NCI-H2107 treated with DMSO at 0.1 percent for 48 hours (cell line): ENCODE measurements around the gene MBNL3.

Source experiments
- DNase-seq: peaks from one replicate; lab custom pipeline; 2025; ENCODE audit not compliant: unreplicated experiment; lab: John Stamatoyannopoulos, UW

The MBNL3 gene

GRCh38 chrX:132423323-132423722 is 65.5 kb downstream of the MBNL3 start:
- no peak for DNase-seq

DNA sequence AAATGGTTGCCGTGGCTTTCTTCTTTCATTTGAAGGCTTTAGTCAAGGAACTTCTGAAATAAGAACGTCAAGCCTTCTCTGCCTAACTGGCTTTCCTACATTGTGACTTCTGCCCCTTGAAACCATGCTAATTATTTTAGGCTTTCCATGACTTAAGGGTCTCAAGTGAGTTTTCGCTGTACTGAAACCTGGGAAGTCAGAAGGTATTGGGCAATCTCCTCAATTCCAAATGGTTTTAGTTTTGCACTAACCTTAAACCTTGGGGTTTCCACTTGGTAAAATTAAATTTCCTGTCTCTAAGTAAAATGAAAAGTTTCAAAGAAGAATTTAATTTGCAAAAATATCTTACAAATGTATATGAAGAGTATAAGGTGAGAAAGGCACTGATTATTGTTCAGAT is 73.8 kb downstream of the MBNL3 start:
- DNase-seq = no peak

GRCh38 chrX:132414404-132414803 is 74.4 kb downstream of the MBNL3 start:
- DNase-seq = no peak

DNA sequence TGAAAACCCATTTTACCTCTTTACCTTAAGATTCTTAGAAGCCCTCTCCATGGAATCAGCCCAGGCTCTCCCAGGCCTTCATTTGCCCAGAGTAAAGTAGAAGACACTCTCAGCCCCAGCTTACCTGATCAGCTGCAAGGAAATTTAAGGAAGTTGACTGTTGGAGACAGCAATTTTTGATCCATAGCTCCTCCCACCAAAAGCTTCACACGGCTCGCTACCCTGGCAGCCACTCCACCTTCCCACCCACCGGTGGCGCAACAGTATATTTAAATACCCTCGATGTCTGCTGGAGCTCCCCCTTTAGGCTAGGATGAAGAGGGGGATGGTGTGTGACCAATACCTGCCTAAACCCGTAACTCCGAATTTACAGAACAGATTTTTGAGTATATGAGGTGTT is 75.4 kb downstream of the MBNL3 start:
- DNase-seq = no peak

GRCh38 chrX:132412208-132412607 is 76.6 kb downstream of the MBNL3 start:
- DNase-seq = no peak

DNA sequence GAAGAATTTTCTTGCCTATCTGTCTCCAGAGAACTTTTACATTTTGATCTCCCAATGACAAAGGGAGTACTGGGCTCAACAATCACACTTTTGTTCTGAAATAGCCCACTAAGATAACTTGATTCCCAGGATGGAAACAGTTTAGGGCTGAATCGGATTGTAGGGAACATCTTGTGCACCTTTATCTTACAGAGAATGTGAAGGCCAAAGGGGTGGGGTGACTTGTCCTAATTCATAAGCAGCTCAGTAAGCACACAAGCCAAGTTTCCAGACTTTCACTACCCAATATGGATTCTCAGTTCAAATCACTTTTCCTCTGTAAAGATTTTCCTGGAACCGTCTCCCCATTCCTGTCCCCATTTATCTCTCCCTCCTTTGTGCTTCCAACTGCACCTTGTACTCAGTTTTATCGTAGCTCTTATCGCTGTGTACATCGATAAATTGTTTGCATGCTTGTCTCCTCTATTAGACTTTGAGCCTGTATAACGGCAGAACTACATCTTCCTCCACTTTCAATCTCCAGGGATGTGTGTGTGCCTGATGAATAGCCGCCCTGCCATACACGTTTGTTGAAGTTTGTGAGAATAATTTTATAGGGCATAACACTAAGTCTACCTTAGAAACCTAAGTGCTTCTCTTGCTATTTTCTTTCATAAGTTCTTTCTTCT is 77.4 kb downstream of the MBNL3 start:
- DNase-seq = no peak

DNA sequence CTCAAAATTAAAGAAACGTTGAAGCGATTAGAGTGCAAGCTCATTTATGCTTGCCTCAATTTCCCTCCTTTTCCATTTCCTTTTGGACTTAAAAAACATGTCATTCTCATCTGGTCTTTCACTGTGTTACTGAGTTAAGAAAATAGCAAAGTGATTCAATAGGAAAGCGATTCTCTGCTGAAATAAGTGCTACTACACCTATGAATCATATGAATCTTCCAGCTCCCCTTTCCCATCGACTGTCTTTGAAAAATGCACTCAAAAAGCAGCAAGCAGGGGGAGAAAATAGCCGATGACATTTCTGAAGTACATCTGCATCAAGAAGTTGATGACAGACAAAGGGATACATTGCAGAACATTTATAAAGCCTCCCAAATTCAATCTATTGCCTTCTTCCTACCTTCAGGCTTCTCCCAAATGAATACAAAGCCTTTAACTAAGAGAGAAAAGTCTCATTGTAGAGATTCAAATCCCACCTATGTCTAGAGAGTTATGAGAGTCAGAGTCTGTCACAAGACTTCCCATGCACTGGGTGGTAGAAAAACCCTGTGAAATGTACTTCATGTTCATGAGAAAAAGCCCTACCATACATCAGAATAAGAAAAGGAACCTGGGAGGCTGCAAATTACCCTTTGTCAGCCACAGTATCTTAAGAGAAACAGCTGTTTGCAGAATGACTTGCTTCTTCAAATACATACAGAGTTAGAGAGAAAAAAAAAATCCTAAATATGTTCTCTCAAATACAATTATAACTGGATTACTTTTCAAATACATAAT is 78.9 kb downstream of the MBNL3 start:
- DNase-seq = no peak

- DNase-seq = no peak
Measured at GRCh38 chrX:132407691-132408090, 81.1 kb downstream of the MBNL3 start.

DNA sequence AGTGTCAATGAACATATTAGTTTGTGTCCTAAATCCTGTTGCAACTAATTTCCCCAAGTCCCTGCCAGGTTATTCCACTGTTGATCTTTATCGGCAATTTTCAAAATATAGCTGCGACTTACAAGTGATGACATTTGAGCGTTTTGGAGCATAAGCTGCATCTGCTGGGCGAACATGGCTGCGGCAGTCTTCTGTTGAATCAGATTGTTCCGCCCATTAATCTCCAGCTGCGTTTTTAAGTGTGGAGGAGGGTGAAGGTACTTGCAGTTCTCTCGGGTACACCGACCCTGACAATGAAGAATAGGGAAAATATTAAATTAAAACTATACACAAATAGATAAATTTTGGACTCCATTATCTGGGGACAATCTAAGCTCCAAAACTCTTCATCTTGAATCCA is 82.7 kb downstream of the MBNL3 start:
- peak; percentile 62 for DNase-seq

GRCh38 chrX:132404266-132404665 is 84.6 kb downstream of the MBNL3 start:
- DNase-seq = no peak

- DNase-seq = peak; percentile 62
Measured at GRCh38 chrX:132401935-132402334, 86.9 kb downstream of the MBNL3 start.

GRCh38 chrX:132400706-132401105 is 88.1 kb downstream of the MBNL3 start:
- no peak for DNase-seq

- DNase-seq = no peak
Measured at GRCh38 chrX:132395645-132396044, 93.2 kb downstream of the MBNL3 start.

- DNase-seq = no peak
Measured at GRCh38 chrX:132395026-132395425, 93.8 kb downstream of the MBNL3 start.

DNA sequence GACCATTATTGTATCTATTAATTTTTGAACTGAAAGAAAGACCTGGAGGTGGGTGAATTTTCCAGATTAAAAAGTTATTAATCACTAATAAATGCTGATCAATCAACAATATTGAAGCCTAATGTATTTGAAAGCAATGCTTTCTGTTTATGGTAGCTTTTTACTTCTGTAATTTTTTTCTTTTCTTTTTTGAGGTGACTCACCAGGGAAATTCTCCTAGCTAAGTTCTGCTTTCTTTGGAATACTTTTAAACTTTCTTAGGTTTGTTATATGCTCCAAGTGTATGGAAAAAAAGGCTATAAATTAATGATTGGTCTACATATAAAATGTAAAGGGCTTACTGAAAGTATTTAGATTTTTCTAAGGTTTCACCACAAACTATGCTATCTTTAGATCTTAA is 94.2 kb downstream of the MBNL3 start:
- DNase-seq = no peak

DNA sequence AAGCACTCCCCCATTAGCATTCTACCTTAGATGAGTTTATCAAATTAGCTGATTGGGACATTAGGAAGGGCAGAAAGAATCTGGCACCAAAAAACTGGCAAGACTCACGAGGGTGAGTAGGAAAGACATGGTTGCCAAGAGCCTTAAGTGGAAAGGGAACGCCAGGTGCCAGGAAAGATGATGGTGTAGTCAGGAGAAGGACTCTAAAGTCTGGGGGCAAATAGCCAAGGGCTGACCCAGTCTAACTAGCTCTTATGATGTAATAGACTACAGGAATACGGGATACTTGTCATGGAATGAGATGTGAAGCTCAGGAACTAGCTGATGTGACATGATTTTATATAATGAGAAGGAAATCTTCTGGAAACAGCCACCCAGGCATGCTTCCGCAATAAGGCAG is 94.8 kb downstream of the MBNL3 start:
- DNase-seq = no peak

DNA sequence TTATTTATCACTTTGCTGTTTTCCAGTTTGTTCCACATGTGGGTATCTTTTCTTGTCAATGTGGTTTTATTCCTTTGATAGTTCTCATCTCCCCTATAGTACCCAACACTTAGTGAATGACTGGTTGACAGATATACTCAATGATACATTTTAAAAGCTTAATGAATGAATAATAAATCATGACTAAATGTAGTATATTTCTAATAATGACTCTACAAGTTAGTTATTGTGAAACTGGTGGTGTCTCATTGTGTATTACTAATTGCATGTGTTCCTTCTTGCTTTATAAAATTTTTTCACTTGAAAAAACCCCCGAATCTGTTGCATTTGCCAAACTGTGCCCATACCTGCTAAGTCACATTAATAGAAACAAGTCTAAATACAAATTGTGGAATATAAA is 95.4 kb downstream of the MBNL3 start:
- no peak for DNase-seq

- no peak for DNase-seq
Measured at GRCh38 chrX:132393085-132393484, 95.8 kb downstream of the MBNL3 start.

- no peak for DNase-seq
Measured at GRCh38 chrX:132390792-132391191, 98.0 kb downstream of the MBNL3 start.

DNA sequence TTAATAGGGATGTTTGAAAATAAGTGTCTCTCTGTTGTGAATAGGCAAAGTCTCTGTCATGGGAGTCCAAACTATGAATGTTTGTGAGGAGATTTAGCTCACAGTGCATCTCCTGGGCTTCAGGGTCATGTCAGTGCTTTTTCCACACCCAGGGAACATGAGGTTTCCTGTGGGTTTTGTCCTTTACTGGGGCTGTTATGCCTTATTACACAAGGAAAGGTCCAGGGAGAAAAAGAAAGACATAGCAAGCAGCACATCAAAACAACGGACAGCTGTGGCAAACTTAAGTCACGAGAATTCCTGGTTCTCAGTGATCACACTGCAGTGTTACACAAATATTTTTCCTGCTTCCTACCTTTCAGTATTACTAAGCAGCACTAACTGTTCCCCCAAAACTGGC is 99.4 kb downstream of the MBNL3 start:
- no peak for DNase-seq

DNA sequence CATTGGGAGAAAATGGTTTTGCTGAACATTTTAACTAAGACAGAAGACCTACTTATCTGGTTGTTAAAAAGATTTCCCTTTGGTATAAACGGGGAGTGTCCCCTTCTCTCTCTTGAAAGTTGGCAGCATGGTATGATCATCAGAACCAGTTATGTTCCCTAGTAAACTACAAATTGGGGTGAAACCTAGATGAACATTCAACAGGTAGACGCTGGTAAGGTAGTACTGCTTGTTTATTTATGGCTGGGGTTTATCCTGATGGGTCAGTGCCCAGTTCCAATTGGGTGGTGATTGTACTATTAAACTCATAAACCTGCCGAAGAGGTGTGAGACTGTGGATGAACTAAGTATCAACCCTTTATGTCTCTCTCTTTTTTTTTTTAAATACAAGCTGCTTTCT is 100.5 kb downstream of the MBNL3 start:
- no peak for DNase-seq

- no peak for DNase-seq
Measured at GRCh38 chrX:132384301-132384700, 104.5 kb downstream of the MBNL3 start.

DNA sequence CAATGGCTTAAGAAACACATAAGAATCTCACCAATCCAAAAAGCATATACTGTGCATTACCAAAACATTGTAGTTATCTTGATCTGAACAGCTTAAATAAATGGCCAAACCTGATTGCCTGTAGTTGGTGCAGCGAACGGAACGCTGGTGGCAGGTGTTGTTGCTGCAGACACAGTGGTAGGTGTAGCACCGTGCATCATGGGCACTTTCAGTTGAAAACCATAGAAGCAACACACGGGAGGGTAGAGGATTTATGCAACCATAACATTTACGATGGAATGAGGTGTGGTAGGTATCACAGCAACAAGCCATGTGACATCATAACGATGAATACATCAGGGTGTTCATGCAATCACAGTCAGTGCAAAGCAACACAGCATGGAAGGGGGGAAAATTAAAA is 106.8 kb downstream of the MBNL3 start:
- no peak for DNase-seq
